Measurements from ENCODE around the gene TAAR6. TPM values are rescaled to one million over a fixed set of nuclear protein-coding genes. Genes with fewer than 3 reads are reported as not detected.

TAAR6 gene
- total RNA-seq, 1 experiment from 2014 or later = not detected

DNA sequence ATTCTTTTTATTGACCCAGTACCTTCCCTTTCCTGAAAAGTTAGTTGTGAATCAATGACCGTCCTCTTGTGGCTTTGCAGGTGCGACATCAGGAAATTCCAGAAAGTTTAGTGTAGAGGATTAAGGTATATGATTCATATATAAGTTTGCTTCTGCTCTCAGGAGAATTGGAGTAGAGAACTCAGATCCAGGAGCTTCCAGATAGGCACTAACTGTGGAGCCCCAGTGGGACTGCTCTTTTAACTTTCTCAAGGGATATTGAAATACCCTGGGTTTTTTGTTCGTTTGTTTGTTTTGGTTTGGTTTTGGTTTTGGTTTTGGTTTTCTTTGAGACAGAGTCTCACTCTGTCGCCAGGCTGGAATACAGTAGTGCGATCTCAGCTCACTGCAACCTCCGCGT is 44.4 kb downstream of the TAAR6 start:
- DNase-seq = no peak
- Histone ChIP-seq H4K91ac (ENCODE audit: insufficient read length, low read depth, low read length) (no peak overlapping the region), H3K56ac (ENCODE audit: insufficient read length, low read depth, low read length) (no peak overlapping the region), H3K79me2 (ENCODE audit: insufficient read depth, low read length) (no peaks in the 10 kb centered on the region), H2BK15ac (ENCODE audit: low read depth, low read length) (no peak overlapping the region), H3K27ac (ENCODE audit: insufficient read length, low read depth, low read length) (no peak overlapping the region), H3K4me1 (ENCODE audit: insufficient read depth, low read length) (no peaks in the 10 kb centered on the region), H2BK20ac (ENCODE audit: low read depth, low read length, poor library complexity, severe bottlenecking) (no peak overlapping the region), H4K8ac (replicated peaks; ENCODE audit: insufficient read length, low read depth, low read length) (no peak overlapping the region), H3K4ac (ENCODE audit: low read depth, low read length) (no peak overlapping the region), H2BK120ac (ENCODE audit: low read depth, low read length, poor library complexity, severe bottlenecking) (no peak overlapping the region), H2AFZ (ENCODE audit: low read length) (no peak overlapping the region), H3K9ac (ENCODE audit: extremely low read depth, insufficient read length, low read length) (no peak overlapping the region), H3K27me3 (ENCODE audit: insufficient read depth, low read length) (no peaks in the 10 kb centered on the region), H3K79me1 (ENCODE audit: insufficient read depth, low read depth, low read length, poor library complexity, severe bottlenecking) (no peaks in the 10 kb centered on the region), H3T11ph (ENCODE audit: low read length) (no peak overlapping the region), H4K20me1 (ENCODE audit: control insufficient read depth, insufficient read depth, insufficient read length) (no peaks in the 10 kb centered on the region), H3K14ac (ENCODE audit: insufficient read depth, low read length) (no peak overlapping the region), H3K9me3 (ENCODE audit: control insufficient read depth, low read depth, low read length) (no peaks in the 10 kb centered on the region), H3K18ac (ENCODE audit: insufficient read length, low read depth, low read length) (no peak overlapping the region), H2BK12ac (ENCODE audit: insufficient read length, low read depth, low read length) (no peak overlapping the region), H2BK5ac (ENCODE audit: insufficient read length, low read length) (no peak overlapping the region), H3K23me2 (ENCODE audit: insufficient read length, low read depth, low read length, poor library complexity, severe bottlenecking) (no peaks in the 10 kb centered on the region), H4K5ac (ENCODE audit: insufficient read length, low read depth, low read length) (no peak overlapping the region), H3K4me2 (ENCODE audit: insufficient read depth, insufficient read length, low read length) (no peak overlapping the region), H2AK5ac (ENCODE audit: insufficient read length, low read length) (no peak overlapping the region), H3K23ac (ENCODE audit: insufficient read length, low read depth, low read length) (no peak overlapping the region)
- H3K9me3 Mint-ChIP-seq = no peaks in the 10 kb centered on the region
- WGBS (ENCODE audit: extremely low coverage, insufficient read length, low lambda C conversion rate) = no CpG with 5 or more reads among the region's 7 CpGs
- TF ChIP-seq, protein P1, sequence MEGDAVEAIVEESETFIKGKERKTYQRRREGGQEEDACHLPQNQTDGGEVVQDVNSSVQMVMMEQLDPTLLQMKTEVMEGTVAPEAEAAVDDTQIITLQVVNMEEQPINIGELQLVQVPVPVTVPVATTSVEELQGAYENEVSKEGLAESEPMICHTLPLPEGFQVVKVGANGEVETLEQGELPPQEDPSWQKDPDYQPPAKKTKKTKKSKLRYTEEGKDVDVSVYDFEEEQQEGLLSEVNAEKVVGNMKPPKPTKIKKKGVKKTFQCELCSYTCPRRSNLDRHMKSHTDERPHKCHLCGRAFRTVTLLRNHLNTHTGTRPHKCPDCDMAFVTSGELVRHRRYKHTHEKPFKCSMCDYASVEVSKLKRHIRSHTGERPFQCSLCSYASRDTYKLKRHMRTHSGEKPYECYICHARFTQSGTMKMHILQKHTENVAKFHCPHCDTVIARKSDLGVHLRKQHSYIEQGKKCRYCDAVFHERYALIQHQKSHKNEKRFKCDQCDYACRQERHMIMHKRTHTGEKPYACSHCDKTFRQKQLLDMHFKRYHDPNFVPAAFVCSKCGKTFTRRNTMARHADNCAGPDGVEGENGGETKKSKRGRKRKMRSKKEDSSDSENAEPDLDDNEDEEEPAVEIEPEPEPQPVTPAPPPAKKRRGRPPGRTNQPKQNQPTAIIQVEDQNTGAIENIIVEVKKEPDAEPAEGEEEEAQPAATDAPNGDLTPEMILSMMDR (conservative IDR thresholded peaks at IDR 0.05) = no peak
- no peaks in the 10 kb centered on the region for H3K27me3 Mint-ChIP-seq (ENCODE audit: low read depth)
- no peak overlapping the region for H3K4me3 Mint-ChIP-seq
- no peak overlapping the region for H3K27ac Mint-ChIP-seq
- H3K36me3 Mint-ChIP-seq (ENCODE audit: insufficient read depth in 1 of 3, low read depth in 3 of 3) = no peaks in the 10 kb centered on the region
- H3K4me1 Mint-ChIP-seq = peaks cover 8 to 11% of the 10 kb centered on the region in 2 experiments

All from H9 (cell line).